ENCODE measurements around the gene RWDD3.

RWDD3 gene

GRCh38 chr1:95287081-95287480 lies 53.1 kb downstream of the RWDD3 start:
- no peak for DNase-seq (ENCODE audit: insufficient read length, low spot score)
- TF ChIP-seq TAF1 (IDR thresholded peaks at IDR 0.05; ENCODE audit: low read depth, low read length): no peak
- no peak for TF ChIP-seq POU2F2 (IDR thresholded peaks at IDR 0.05; ENCODE audit: low read depth, low read length)
- TF ChIP-seq POLR2AphosphoS5 (IDR thresholded peaks at IDR 0.05; ENCODE audit: low read depth, low read length): no peak
- TF ChIP-seq SPI1 (IDR thresholded peaks at IDR 0.05; ENCODE audit: low read depth, low read length): no peak
- no peak for TF ChIP-seq POLR2A (IDR thresholded peaks at IDR 0.05; ENCODE audit: low read depth, low read length)
- TF ChIP-seq PAX5 (IDR thresholded peaks at IDR 0.05; ENCODE audit: insufficient read depth, low read length, severe bottlenecking): no peak
- no peak for FAIRE-seq

DNA sequence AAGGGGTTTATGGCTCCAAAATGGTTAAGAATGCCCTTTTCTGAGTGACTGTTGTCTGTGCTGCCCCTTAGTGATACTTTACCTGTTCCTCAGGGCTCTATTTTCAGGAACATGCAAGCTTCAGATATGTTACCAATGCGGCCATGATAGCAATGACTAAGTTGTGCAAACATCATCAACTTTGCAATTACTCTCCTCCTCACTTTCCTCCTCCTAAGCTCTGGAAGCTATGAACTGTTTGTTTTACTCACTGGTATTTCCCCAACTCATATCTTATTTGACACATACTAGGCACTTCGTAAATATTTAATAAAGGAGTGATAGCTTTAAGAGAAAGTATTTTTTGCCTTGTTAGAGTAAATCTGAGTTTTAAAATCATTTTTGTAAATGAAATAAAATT lies 53.8 kb downstream of the RWDD3 start:
- TF ChIP-seq POU2F2 (IDR thresholded peaks at IDR 0.05; ENCODE audit: low read depth, low read length) (no peak), PAX5 (IDR thresholded peaks at IDR 0.05; ENCODE audit: insufficient read depth, low read length, severe bottlenecking) (no peak), SPI1 (IDR thresholded peaks at IDR 0.05; ENCODE audit: low read depth, low read length) (no peak), POLR2AphosphoS5 (IDR thresholded peaks at IDR 0.05; ENCODE audit: low read depth, low read length) (no peak), POLR2A (IDR thresholded peaks at IDR 0.05; ENCODE audit: low read depth, low read length) (no peak), TAF1 (IDR thresholded peaks at IDR 0.05; ENCODE audit: low read depth, low read length) (no peak)
- DNase-seq (ENCODE audit: insufficient read length, low spot score) (no peak), FAIRE-seq (no peak)

Data from GM12891 (cell line).